ENCODE results near the gene TTC17.

Gene TTC17

DNA sequence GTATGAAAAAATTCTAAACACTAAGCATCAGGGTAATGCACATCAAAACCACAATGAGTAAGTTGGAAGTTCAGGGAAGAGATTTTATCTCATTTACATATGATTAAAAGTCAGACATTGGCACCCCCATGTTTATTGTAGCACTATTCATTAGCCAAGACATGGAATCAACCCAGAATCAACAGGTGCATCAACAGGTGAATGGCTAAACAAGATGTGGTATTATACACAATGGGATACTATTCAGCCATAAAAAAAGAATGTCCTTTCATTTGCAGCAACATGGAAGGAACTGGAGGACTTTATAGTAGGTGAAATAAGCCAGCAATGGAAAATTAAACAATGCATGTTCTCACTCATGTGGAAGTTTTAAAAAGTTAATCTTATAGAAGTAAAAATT lies 17.6 kb upstream of the TTC17 start:
- no peak for TF ChIP-seq CTCF (IDR thresholded peaks at IDR 0.05)

DNA sequence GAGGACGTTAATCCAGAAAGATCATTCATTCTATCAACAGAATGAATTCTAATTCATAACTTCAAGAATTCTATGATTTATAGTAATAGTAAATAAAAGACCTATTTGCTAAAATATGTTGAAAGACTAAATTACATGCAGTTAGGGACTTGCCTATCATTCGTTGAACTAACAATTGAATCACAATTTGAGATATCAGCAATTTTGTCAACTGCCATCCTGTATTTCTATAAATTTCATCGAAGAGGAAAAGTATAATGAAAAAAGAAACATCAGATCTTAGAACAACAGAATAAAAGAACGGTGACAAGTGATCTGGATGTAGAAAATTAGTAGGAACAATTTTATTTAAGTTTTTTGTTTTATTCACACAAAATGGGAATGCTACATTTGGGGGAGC lies 4.4 kb upstream of the TTC17 start:
- no peak for TF ChIP-seq CTCF (IDR thresholded peaks at IDR 0.05)

GRCh38 chr11:43356336-43356735 lies 2.4 kb upstream of the TTC17 start:
- no peak for TF ChIP-seq CTCF (IDR thresholded peaks at IDR 0.05)

- no peak for TF ChIP-seq CTCF (IDR thresholded peaks at IDR 0.05)
Observed at GRCh38 chr11:43358279-43358800, 380 bp upstream of the TTC17 start.

GRCh38 chr11:43359422-43359818 lies 700 bp downstream of the TTC17 start:
- TF ChIP-seq CTCF (IDR thresholded peaks at IDR 0.05) = no peak

DNA sequence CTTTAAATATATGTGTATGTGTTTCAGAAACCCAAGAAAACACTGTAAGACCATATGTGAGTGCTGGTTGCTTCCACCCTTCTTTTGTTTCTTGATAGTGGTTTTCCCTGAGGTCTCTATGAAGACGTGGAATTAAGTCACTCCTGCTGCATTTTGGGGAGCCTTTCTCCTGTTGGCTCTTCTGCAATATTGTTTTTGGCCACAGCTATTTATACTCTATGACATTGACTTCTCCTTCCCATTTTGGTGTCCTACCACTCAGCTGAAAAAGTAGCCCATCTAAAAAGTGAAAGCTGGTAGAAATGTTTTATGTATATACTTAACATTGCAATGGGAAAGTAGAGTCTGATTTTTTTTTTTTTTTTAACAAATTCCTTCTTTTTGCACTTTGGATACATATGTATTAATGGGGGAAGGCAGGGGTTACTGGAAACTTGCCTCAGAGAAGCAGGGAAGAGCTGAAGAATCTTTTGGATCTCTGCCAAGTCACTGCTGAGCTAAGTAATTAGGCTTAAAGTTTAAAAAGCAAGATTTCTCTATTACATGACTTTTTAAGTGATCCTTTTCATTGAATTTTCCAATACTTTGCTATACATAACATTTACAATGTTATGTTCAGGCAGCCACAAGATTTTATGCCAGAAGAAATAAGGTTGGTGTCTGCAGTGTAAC lies 1.8 kb downstream of the TTC17 start:
- no peak for TF ChIP-seq CTCF (IDR thresholded peaks at IDR 0.05)

DNA sequence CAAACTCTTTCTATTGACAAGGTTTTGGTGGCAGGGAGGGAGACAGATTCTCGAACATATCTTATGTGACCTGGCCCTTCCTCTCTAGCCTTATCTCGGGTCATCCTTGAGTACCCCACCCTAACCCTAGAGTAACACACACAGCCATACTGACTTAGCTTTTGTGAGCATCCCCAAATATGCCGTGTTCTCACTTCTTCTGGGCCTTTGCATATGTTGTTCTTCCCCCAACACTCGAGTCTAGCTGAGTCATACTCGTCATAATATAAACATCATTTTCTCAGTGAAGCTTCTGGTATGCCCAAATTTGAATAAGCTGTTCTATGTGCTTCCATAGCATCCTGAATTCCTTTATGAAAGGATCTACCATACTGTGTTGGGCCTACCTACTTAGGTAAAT lies 8.0 kb downstream of the TTC17 start:
- TF ChIP-seq CTCF (IDR thresholded peaks at IDR 0.05) = no peak

Data from LNCAP (cell line).